Measurements from ENCODE around the gene RHOD. TPM values are rescaled to one million over a fixed set of nuclear protein-coding genes. Genes with fewer than 3 reads are reported as not detected.

Gene RHOD
- total and polyA plus RNA-seq, 9 of the 15 experiments (the other 6 are each of a cell fraction or from before 2014, with no cell fraction given) = not detected

DNA sequence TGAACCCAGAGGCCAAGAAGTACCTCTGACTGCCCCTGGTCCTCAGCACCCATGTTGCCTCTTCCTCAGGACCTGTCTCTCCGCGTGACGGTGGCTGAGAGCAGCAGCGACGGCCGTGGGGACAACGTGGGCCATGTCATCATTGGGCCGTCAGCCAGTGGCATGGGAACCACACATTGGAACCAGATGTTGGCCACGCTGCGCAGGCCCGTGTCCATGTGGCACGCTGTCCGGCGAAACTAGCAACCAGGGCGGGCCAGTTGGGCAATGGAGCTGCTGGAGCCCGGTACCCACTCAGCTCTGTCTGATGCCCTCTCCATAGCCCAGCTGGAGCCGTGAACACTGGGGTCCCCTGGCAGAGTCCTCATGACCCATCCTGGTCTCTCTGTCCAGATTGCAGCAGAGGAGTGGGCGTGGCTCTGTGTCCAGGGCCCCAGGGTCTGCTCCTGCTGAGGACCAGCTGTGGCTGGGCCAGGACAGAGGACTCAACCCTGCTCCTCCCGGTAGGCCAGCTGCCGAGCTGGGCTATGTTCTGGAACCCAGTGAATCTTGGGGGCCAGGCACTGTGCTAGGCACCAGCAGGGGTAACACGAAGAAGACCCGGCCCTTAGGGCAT is 8.0 kb upstream of the RHOD start:
- peaks cover 4 to 17% of the 10 kb centered on the region in 2 experiments; a peak in 2 of 5 replicates for H3K27me3 ChIP-seq (ENCODE audit: control insufficient read depth in 2 of 2, insufficient read depth in 2 of 2, low read length in 2 of 2)
- FAIRE-seq (no peak), DNase-seq (ENCODE audit: extremely low read depth in 1 of 4, low spot score in 3 of 4) (no peak), ATAC-seq (no peak)
- CTCF ChIA-PET (ENCODE audit: low intra/inter-chr PET ratio) = no interaction called here
- H3K4me1 ChIP-seq (replicated peaks in 1 of 2; ENCODE audit: control insufficient read depth in 2 of 2, insufficient read depth in 2 of 2, low read length in 2 of 2) = peaks cover 0 to 27% of the 10 kb centered on the region in 2 experiments; a peak in 2 of 5 replicates
- no peak overlapping the region for H3K4me3 ChIP-seq
- H3K9me3 ChIP-seq (replicated peaks; ENCODE audit: control insufficient read depth, insufficient read depth, low read depth, low read length) = no peaks in the 10 kb centered on the region
- intact Hi-C loops (cut with micrococcal nuclease) (no loop called here), in situ Hi-C loops (cut with MboI) (no loop called here)
- 68% methylated on average over 22 of the region's 22 CpGs for WGBS (ENCODE audit: insufficient coverage, low coverage, missing lambda C conversion rate)
- H3K9me1 ChIP-seq (ENCODE audit: control insufficient read depth, insufficient read depth, low read length) = no peaks in the 10 kb centered on the region
- no peaks in the 10 kb centered on the region for H4K20me1 ChIP-seq (replicated peaks; ENCODE audit: control insufficient read depth, insufficient read depth, low read length)
- H2AFZ ChIP-seq (ENCODE audit: low read depth, low read length) = no peak overlapping the region
- H3K4me2 ChIP-seq (ENCODE audit: insufficient read depth, low read length) = no peak overlapping the region
- POLR2A ChIA-PET = interaction anchor here (0.6 kb wide), 1 partner anchor 209 kb away, joined by 4 read pairs; no protein-coding TSS in a partner anchor
- no peaks in the 10 kb centered on the region for H3K79me2 ChIP-seq (ENCODE audit: control insufficient read depth, insufficient read depth, low read length)
- peak overlapping the region in 1 of 2 experiments; percentile 58; a peak in 1 of 4 replicates for H3K9ac ChIP-seq (ENCODE audit: insufficient read depth in 1 of 2, low read depth in 2 of 2, low read length in 2 of 2)
- no peak overlapping the region for H3K27ac ChIP-seq (ENCODE audit: extremely low read depth, low read depth, low read length)
- no peaks in the 10 kb centered on the region for H3K36me3 ChIP-seq (ENCODE audit: control insufficient read depth, insufficient read depth, low read length)
- no TSS peak for BruUV-seq (replicated peaks)
- TF ChIP-seq SRSF7 (optimal IDR thresholded peaks at IDR 0.05; ENCODE audit: low read depth, low read length) = no peak
- no peak for TF ChIP-seq CSDE1 (IDR thresholded peaks at IDR 0.05)
- no peak for TF ChIP-seq GATAD2A (IDR thresholded peaks at IDR 0.05)
- TF ChIP-seq, protein P1, sequence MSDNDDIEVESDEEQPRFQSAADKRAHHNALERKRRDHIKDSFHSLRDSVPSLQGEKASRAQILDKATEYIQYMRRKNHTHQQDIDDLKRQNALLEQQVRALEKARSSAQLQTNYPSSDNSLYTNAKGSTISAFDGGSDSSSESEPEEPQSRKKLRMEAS (CRISPR knock-in tag; IDR thresholded peaks at IDR 0.05) = no peak
- TF ChIP-seq, protein P2, sequence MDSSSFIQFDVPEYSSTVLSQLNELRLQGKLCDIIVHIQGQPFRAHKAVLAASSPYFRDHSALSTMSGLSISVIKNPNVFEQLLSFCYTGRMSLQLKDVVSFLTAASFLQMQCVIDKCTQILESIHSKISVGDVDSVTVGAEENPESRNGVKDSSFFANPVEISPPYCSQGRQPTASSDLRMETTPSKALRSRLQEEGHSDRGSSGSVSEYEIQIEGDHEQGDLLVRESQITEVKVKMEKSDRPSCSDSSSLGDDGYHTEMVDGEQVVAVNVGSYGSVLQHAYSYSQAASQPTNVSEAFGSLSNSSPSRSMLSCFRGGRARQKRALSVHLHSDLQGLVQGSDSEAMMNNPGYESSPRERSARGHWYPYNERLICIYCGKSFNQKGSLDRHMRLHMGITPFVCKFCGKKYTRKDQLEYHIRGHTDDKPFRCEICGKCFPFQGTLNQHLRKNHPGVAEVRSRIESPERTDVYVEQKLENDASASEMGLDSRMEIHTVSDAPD (CRISPR knock-in tag; IDR thresholded peaks at IDR 0.05) = no peak
- no peak for TF ChIP-seq STAT5A (IDR thresholded peaks at IDR 0.05; ENCODE audit: borderline replicate concordance, low read length)
- TF ChIP-seq, protein P3, sequence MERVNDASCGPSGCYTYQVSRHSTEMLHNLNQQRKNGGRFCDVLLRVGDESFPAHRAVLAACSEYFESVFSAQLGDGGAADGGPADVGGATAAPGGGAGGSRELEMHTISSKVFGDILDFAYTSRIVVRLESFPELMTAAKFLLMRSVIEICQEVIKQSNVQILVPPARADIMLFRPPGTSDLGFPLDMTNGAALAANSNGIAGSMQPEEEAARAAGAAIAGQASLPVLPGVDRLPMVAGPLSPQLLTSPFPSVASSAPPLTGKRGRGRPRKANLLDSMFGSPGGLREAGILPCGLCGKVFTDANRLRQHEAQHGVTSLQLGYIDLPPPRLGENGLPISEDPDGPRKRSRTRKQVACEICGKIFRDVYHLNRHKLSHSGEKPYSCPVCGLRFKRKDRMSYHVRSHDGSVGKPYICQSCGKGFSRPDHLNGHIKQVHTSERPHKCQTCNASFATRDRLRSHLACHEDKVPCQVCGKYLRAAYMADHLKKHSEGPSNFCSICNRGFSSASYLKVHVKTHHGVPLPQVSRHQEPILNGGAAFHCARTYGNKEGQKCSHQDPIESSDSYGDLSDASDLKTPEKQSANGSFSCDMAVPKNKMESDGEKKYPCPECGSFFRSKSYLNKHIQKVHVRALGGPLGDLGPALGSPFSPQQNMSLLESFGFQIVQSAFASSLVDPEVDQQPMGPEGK (CRISPR knock-in tag; IDR thresholded peaks at IDR 0.05; ENCODE audit: borderline replicate concordance) = no peak
- no peak for TF ChIP-seq ZNF766 (CRISPR knock-in tag; conservative IDR thresholded peaks at IDR 0.05)
- TF ChIP-seq JUND (IDR thresholded peaks at IDR 0.05; ENCODE audit: borderline replicate concordance, low read depth, low read length) = no peak
- no peak for TF ChIP-seq JUND (tag; IDR thresholded peaks at IDR 0.05; ENCODE audit: borderline replicate concordance, low read depth, low read length)
- no peak for TF ChIP-seq MAFF (IDR thresholded peaks at IDR 0.05; ENCODE audit: low read length)
- TF ChIP-seq, protein P4, sequence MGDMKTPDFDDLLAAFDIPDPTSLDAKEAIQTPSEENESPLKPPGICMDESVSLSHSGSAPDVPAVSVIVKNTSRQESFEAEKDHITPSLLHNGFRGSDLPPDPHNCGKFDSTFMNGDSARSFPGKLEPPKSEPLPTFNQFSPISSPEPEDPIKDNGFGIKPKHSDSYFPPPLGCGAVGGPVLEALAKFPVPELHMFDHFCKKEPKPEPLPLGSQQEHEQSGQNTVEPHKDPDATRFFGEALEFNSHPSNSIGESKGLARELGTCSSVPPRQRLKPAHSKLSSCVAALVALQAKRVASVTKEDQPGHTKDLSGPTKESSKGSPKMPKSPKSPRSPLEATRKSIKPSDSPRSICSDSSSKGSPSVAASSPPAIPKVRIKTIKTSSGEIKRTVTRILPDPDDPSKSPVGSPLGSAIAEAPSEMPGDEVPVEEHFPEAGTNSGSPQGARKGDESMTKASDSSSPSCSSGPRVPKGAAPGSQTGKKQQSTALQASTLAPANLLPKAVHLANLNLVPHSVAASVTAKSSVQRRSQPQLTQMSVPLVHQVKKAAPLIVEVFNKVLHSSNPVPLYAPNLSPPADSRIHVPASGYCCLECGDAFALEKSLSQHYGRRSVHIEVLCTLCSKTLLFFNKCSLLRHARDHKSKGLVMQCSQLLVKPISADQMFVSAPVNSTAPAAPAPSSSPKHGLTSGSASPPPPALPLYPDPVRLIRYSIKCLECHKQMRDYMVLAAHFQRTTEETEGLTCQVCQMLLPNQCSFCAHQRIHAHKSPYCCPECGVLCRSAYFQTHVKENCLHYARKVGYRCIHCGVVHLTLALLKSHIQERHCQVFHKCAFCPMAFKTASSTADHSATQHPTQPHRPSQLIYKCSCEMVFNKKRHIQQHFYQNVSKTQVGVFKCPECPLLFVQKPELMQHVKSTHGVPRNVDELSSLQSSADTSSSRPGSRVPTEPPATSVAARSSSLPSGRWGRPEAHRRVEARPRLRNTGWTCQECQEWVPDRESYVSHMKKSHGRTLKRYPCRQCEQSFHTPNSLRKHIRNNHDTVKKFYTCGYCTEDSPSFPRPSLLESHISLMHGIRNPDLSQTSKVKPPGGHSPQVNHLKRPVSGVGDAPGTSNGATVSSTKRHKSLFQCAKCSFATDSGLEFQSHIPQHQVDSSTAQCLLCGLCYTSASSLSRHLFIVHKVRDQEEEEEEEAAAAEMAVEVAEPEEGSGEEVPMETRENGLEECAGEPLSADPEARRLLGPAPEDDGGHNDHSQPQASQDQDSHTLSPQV (IDR thresholded peaks at IDR 0.05) = no peak
- TF ChIP-seq, protein P5, sequence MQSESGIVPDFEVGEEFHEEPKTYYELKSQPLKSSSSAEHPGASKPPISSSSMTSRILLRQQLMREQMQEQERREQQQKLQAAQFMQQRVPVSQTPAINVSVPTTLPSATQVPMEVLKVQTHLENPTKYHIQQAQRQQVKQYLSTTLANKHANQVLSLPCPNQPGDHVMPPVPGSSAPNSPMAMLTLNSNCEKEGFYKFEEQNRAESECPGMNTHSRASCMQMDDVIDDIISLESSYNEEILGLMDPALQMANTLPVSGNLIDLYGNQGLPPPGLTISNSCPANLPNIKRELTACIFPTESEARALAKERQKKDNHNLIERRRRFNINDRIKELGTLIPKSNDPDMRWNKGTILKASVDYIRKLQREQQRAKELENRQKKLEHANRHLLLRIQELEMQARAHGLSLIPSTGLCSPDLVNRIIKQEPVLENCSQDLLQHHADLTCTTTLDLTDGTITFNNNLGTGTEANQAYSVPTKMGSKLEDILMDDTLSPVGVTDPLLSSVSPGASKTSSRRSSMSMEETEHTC (IDR thresholded peaks at IDR 0.05) = no peak

All from K562 (cell line).